Loucy (cell line): Measurements from ENCODE around the gene SP2.

ENCODE experiments used
- H2AFZ ChIP-seq: fragments of 200-600 bp; sonication (generic); 2 replicates; pipeline ENCODE4 v1.6.0; 2016; ENCODE audit warnings: antibody characterized with exemption, mild to moderate bottlenecking, low read length, moderate library complexity
- H3F3A ChIP-seq: fragments of 200-600 bp; 2 replicates; pipeline ENCODE4 v1.6.0; 2016; ENCODE audit warnings: antibody characterized with exemption, low read depth, mild to moderate bottlenecking
- H3K27me3 ChIP-seq: fragments of 200-600 bp; sonication (generic); 2 replicates; pipeline ENCODE4 v1.6.1; 2014; ENCODE audit warnings: low read length, mild to moderate bottlenecking; ENCODE audit not compliant: insufficient read depth, poor library complexity, severe bottlenecking
- H3K36me3 ChIP-seq: fragments of 200-600 bp; sonication (generic); 2 replicates; pipeline ENCODE4 v1.6.1; 2016; ENCODE audit warnings: low read length; ENCODE audit not compliant: insufficient read depth
- H3K4me1 ChIP-seq: fragments of 200-600 bp; sonication (generic); 2 replicates; pipeline ENCODE4 v1.5.1; 2014; ENCODE audit warnings: low read length, mild to moderate bottlenecking; ENCODE audit not compliant: insufficient read depth, poor library complexity, severe bottlenecking
- H3K4me2 ChIP-seq: fragments of 200-600 bp; sonication (generic); 2 replicates; pipeline ENCODE4 v1.6.0; 2014; ENCODE audit warnings: antibody characterized with exemption, low read length, low read depth, mild to moderate bottlenecking; ENCODE audit not compliant: poor library complexity, severe bottlenecking
- H3K4me3 ChIP-seq: fragments of 200-600 bp; sonication (generic); 2 replicates; pipeline ENCODE4 v1.5.1; 2014; ENCODE audit warnings: low read length, mild to moderate bottlenecking, mixed read lengths; ENCODE audit not compliant: poor library complexity, severe bottlenecking
- H3K79me2 ChIP-seq: fragments of 200-600 bp; sonication (generic); 2 replicates; pipeline ENCODE4 v1.6.1; 2014; ENCODE audit warnings: low read length; ENCODE audit not compliant: insufficient read depth
- H3K9ac ChIP-seq: fragments of 200-600 bp; sonication (generic); 2 replicates; pipeline ENCODE4 v1.6.0; 2014; ENCODE audit warnings: mild to moderate bottlenecking, low read depth, low read length, moderate library complexity; ENCODE audit not compliant: poor library complexity, severe bottlenecking
- H3K9me2 ChIP-seq: fragments of 200-600 bp; sonication (generic); replicated peaks from 2 replicates; pipeline ENCODE4 v1.6.1; 2016; ENCODE audit warnings: low read depth, low read length, mixed read lengths
- H3K9me3 ChIP-seq: fragments of 200-600 bp; sonication (generic); 2 replicates; pipeline ENCODE4 v1.6.1; 2014; ENCODE audit warnings: mild to moderate bottlenecking, antibody characterized with exemption, low read length, low read depth; ENCODE audit not compliant: insufficient read depth
- H4K20me1 ChIP-seq: fragments of 200-600 bp; sonication (generic); 2 replicates; pipeline ENCODE4 v1.6.0; 2014; ENCODE audit warnings: antibody characterized with exemption, low read length, mild to moderate bottlenecking; ENCODE audit not compliant: insufficient read depth, poor library complexity, severe bottlenecking
- CTCF ChIP-seq: fragments of 200-600 bp; sonication (generic); conservative IDR thresholded peaks from 2 replicates; pipeline ENCODE4 v1.5.1; 2014; ENCODE audit warnings: mild to moderate bottlenecking, antibody characterized with exemption, low read length
- EZH2phosphoT487 ChIP-seq: fragments of 200-600 bp; IDR thresholded peaks from 2 replicates; pipeline ENCODE4 v1.6.1; 2018; ENCODE audit warnings: antibody characterized with exemption, mild to moderate bottlenecking, moderate library complexity, borderline replicate concordance

The SP2 gene

GRCh38 chr17:47872651-47873161, 23.3 kb upstream of the SP2 start:
- Histone ChIP-seq H3K4me3 (no peak overlapping the region), H4K20me1 (no peaks in the 10 kb centered on the region), H2AFZ (no peak overlapping the region), H3K4me1 (no peaks in the 10 kb centered on the region), H3K4me2 (no peak overlapping the region), H3K9ac (no peak overlapping the region), H3F3A (no peaks in the 10 kb centered on the region), H3K79me2 (no peaks in the 10 kb centered on the region), H3K27me3 (no peaks in the 10 kb centered on the region), H3K36me3 (no peaks in the 10 kb centered on the region), H3K9me3 (no peaks in the 10 kb centered on the region), H3K9me2 (no peaks in the 10 kb centered on the region)
- TF ChIP-seq CTCF, result no peak
- TF ChIP-seq EZH2phosphoT487, result no peak

- no peaks in the 10 kb centered on the region for H4K20me1 ChIP-seq
- no peaks in the 10 kb centered on the region for H3K9me3 ChIP-seq
- TF ChIP-seq EZH2phosphoT487 (no peak), CTCF (no peak)
- H3K9me2 ChIP-seq, result no peaks in the 10 kb centered on the region
- no peak overlapping the region for H3K4me3 ChIP-seq
- H3K4me2 ChIP-seq, result no peak overlapping the region
- no peaks in the 10 kb centered on the region for H3K27me3 ChIP-seq
- H3K4me1 ChIP-seq, result no peaks in the 10 kb centered on the region
- no peaks in the 10 kb centered on the region for H3F3A ChIP-seq
- no peak overlapping the region for H2AFZ ChIP-seq
- H3K9ac ChIP-seq, result no peak overlapping the region
- H3K79me2 ChIP-seq, result no peaks in the 10 kb centered on the region
- H3K36me3 ChIP-seq, result no peaks in the 10 kb centered on the region
These were observed 22.6 kb upstream of the SP2 start for GRCh38 chr17:47873200-47874090.

- Histone ChIP-seq H3K79me2 (no peaks in the 10 kb centered on the region), H3K9me3 (no peaks in the 10 kb centered on the region), H2AFZ (no peak overlapping the region), H3K27me3 (no peaks in the 10 kb centered on the region), H3K4me3 (no peak overlapping the region), H3K4me2 (no peak overlapping the region), H3K9ac (no peak overlapping the region), H3K36me3 (no peaks in the 10 kb centered on the region), H3K4me1 (no peaks in the 10 kb centered on the region), H3K9me2 (no peaks in the 10 kb centered on the region), H4K20me1 (no peaks in the 10 kb centered on the region), H3F3A (no peaks in the 10 kb centered on the region)
- TF ChIP-seq CTCF (no peak), EZH2phosphoT487 (no peak)
These were observed 20.7 kb upstream of the SP2 start for GRCh38 chr17:47875011-47875985.
